RPMI8226 (cell line): ENCODE data around the gene TCAP.

Experiments used
- DNase-seq: peaks from one replicate; pipeline ENCODE4 v3.0.0-alpha.2; 2015

The TCAP gene

GRCh38 chr17:39664581-39665561 is at the start of gene TCAP:
TCAP (plus strand) TSS chr17:39665349; CDS start chr17:39665360, 11 bp downstream.
- DNase-seq = no peak

GRCh38 chr17:39615434-39615833 is 49.7 kb upstream of the TCAP start:
- DNase-seq = no peak

GRCh38 chr17:39617100-39617445 is 48.1 kb upstream of the TCAP start:
- DNase-seq = no peak

- peak; percentile 80 for DNase-seq
These were observed 47.5 kb upstream of the TCAP start for GRCh38 chr17:39617446-39618245.

GRCh38 chr17:39618246-39618913 is 46.8 kb upstream of the TCAP start:
- peak; percentile 52 for DNase-seq

GRCh38 chr17:39618956-39619785 is 46.0 kb upstream of the TCAP start:
- no peak for DNase-seq

- DNase-seq = no peak
These were observed 45.4 kb upstream of the TCAP start for GRCh38 chr17:39619786-39620101.

- peak; percentile 85 for DNase-seq
These were observed 43.4 kb upstream of the TCAP start for GRCh38 chr17:39621523-39622379.

GRCh38 chr17:39622380-39623006 is 42.7 kb upstream of the TCAP start:
- no peak for DNase-seq

GRCh38 chr17:39623356-39623950 is 41.7 kb upstream of the TCAP start:
- peak; percentile 87 for DNase-seq

GRCh38 chr17:39624313-39624712 is 40.8 kb upstream of the TCAP start:
- DNase-seq = no peak

- DNase-seq = no peak
These were observed 39.9 kb upstream of the TCAP start for GRCh38 chr17:39625198-39625785.

GRCh38 chr17:39626171-39627046 is 38.7 kb upstream of the TCAP start, which contains the start of gene PPP1R1B:
PPP1R1B (plus strand) TSS chr17:39626952; CDS start chr17:39627393, 441 bp downstream.
- no peak for DNase-seq

- DNase-seq = no peak
These were observed 38.0 kb upstream of the TCAP start for GRCh38 chr17:39627047-39627711.

GRCh38 chr17:39627712-39628516 is 37.2 kb upstream of the TCAP start:
- no peak for DNase-seq

- no peak for DNase-seq
These were observed 36.3 kb upstream of the TCAP start for GRCh38 chr17:39628655-39629493.

- no peak for DNase-seq
These were observed 35.7 kb upstream of the TCAP start for GRCh38 chr17:39629494-39629880.
